ENCODE data around the gene AKAP3. TPM values are rescaled to one million over a fixed set of nuclear protein-coding genes. Genes with fewer than 3 reads are reported as not detected.
A peak's percentile ranks its signal among the peaks of the same experiment; 100 is the strongest.

Gene AKAP3
- 0.10 TPM in 1 of 2 replicates, not detected in the other for total RNA-seq (2014; rRNA removed; shearing (Covaris generic))

DNA sequence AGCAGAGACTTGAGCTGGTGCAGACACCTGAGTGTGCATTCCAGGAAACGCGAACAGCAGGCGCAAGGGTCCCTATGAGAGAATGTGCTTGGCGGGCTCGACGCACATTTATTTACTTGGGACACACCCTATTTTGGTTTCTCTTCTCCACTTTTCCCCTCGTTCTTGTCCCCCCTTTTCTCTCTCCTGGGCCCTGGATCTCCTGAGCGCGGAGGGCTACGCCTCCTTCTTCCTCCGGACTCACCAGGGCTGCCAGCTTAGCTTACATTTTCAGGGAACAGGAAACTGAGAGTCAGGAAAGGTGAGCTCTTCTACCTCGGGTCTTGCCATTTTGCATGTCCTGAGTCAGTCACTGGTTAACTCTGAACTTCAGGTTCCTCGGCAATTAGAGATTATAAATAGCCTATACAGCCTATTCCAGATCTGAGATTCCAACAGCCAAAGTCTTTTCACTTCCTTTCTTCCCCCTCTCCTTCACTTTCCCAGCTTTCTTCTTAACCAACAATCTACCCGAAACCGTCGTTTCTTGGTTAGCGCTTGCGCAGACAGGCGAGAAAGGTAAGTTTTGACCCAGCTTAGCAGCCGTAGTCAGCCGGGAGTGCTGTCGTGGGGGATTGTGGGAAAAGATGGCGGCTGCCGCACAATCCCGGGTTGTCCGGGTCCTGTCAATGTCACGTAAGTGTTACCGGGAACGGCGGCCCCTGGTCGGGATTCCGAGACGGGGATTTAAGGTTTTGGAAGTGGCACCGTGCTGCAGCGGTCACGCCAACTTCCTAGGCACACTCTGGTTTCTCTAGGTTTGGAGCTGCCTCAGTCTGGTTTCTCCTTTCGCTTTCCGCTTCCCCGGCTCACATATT, at the start of gene AKAP3, which contains the start of gene NDUFA9:
Gene AKAP3 (minus strand): TSS at position 551 of the 857 bp plus-strand sequence. CDS start 10,855 bp downstream, outside the sequence.
Gene NDUFA9 (plus strand): TSS at position 614 of the 857 bp plus-strand sequence. CDS start 13 bp downstream, at position 627.
- DNase-seq (ENCODE audit: low spot score): peak; percentile 82

GRCh38 chr12:4690760-4691159, 41.9 kb upstream of the AKAP3 start:
- DNase-seq (ENCODE audit: low spot score): no peak

GRCh38 chr12:4685317-4685716, 36.5 kb upstream of the AKAP3 start:
- no peak for DNase-seq (ENCODE audit: low spot score)

DNA sequence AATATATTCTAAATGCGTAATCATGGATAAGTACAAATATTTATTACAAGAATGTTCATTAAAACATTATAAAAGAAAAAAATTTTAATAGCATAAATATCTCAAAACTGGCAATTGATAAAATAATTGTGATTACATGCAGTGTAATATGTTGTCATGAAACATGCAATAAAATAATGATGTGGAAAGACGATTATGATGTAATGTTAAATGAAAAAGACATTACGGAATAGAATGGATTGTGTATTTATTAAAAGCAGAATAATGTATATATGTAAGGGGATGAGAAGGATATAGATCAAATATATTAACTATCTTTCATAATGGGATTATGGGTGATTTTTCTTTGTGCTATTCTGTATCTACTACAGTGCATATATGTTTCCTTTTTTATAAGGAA, 32.9 kb upstream of the AKAP3 start:
- no peak for DNase-seq (ENCODE audit: low spot score)

DNA sequence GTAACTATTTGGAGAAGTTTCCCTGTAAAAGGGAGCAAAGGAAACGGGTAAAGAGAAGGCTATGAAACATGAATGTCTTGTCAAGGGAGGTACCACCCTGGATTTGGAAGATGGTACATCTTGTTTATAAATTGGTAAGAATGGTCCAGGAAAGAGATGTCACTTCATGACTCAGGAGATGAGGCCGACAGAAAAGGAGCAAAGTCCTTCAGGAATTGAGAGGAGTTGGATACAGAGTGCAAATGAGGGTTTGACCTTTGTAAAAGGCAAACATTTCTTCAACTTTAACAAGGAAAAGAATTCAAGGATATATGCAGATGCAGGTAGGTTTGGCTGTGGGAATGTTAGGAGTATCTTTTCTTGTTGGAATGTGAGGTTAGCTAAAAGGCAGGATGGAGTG, 30.9 kb upstream of the AKAP3 start:
- no peak for DNase-seq (ENCODE audit: low spot score)

- no peak for DNase-seq (ENCODE audit: low spot score)
These were observed 16.4 kb upstream of the AKAP3 start for GRCh38 chr12:4665236-4665635.

DNA sequence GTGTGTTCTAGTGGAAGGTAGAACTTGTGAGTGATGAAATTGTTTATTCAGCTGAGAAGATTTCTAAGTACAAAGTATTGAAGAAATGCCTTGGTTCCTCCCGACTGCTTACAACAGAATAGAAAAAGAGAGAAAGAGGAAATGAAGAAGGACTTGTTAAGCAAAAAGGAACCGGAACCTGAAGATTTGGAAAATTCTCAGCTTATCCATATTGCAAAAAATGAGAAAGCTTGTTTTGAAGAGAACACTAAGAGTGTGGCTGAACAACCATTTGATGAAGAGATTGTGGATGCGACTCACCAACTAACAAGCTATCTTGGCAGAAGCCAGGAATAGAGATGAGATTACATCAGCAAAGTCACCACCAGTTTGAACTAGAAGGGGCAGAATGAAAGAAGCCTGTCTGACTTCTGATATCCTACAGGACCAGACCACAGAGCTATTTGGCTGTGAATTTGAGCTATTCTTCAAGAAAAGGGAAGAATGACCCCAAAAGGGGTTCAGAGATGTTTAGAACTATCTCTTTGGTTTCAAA, 15.2 kb upstream of the AKAP3 start:
- DNase-seq (ENCODE audit: low spot score): no peak

DNA sequence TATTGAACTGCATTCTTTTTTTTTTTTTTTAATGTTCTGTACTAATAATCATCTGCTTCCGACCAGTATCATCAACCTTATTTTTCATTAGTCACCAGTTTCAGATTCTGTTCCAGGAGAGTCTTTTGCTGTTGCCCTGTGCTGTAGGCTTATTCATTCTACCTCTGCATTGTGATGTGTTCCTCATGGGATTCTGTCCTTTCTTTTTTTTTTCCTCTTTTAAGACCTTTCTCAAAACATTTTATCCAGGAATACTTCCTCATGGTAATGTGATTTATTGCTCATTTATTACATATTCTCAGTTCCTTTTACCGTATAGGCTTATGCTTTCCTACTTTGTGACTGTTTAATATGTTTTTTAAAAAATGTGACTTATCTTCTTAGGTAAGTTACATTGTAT, 4.8 kb upstream of the AKAP3 start:
- DNase-seq (ENCODE audit: low spot score): no peak

GRCh38 chr12:4653257-4653656, 4.4 kb upstream of the AKAP3 start:
- DNase-seq (ENCODE audit: low spot score): no peak

DNA sequence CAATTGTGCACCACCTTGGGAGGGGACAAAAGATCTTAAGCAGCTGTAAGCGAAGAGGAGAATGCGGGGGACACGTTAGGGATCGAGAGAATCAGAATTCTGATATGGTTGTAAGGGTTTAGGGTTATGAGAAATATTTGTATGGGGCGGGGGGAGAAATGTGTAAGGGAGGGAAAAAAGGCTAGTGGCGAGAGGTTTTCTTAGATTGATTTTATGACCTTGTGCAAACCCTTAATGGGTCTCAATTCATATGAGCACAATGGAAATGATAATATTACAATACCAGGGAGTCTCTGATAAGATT, 459 bp upstream of the AKAP3 start:
- no peak for DNase-seq (ENCODE audit: low spot score)

DNA sequence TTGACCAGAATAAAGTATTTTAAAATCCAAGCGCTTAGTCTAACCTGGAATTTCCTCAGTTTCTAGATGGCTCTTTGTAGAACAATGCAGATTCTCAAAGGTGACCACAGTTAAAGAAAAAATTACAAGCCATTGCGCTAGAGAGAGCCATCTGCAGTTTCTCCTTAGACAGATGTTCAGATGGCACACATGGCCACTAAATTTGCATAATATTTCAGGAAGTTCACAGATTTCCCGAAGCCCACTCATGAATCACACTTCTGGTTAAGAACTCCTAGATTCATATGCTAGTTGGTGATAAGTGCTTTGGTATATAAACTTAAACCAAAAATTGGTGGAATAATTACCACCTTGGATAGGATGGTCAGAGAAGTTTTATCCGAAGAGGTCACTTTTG, 749 bp downstream of the AKAP3 start:
- no peak for DNase-seq (ENCODE audit: low spot score)

GRCh38 chr12:4645023-4645422, 3.8 kb downstream of the AKAP3 start:
- no peak for DNase-seq (ENCODE audit: low spot score)

DNA sequence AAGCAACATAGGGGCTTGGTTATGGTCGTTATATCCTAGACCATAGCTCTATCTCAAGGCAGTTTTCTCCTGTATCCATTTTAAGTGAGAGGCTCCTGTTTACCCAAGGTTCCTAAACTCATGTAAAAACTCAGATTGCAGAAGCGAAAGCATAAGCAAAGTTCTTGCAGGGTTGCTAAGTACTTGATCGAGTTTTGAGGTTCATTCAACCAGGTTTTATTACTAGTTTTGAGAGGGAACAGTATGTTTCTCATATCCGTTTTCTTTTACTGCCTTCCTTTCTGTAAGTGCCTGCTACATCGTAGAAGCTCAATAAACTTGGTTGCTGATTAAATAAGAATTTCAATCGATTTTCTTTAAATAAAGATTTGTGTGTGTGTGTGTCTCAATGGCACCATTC, 5.1 kb downstream of the AKAP3 start:
- DNase-seq (ENCODE audit: low spot score): no peak

- no peak for DNase-seq (ENCODE audit: low spot score)
These were observed 18.6 kb downstream of the AKAP3 start for GRCh38 chr12:4630262-4630661.

- no peak for DNase-seq (ENCODE audit: low spot score)
These were observed 20.4 kb downstream of the AKAP3 start for GRCh38 chr12:4628406-4628805.

GRCh38 chr12:4626543-4626942, 22.3 kb downstream of the AKAP3 start:
- DNase-seq (ENCODE audit: low spot score): no peak

DNA sequence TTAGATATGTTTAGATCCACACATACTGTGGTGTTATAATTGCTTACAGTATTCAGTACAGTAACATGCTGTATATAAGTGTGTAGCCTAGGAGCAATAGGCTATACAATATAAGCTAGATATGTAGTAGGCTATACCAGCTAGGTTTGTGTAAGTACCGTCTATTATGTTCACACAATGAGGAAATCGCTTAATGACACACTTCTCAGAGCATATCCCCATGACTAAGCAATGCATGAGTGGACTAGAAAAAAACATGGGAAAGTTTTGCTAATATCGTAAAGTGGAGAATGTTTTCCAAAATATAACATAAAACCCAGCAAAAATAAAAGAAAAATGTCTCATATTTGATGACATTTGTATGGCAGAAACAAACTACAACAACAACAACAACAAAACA, 27.3 kb downstream of the AKAP3 start:
- DNase-seq (ENCODE audit: low spot score): no peak

- no peak for DNase-seq (ENCODE audit: low spot score)
These were observed 33.2 kb downstream of the AKAP3 start for GRCh38 chr12:4615667-4616066.

- no peak for DNase-seq (ENCODE audit: low spot score)
These were observed 38.4 kb downstream of the AKAP3 start for GRCh38 chr12:4610481-4610880.

DNA sequence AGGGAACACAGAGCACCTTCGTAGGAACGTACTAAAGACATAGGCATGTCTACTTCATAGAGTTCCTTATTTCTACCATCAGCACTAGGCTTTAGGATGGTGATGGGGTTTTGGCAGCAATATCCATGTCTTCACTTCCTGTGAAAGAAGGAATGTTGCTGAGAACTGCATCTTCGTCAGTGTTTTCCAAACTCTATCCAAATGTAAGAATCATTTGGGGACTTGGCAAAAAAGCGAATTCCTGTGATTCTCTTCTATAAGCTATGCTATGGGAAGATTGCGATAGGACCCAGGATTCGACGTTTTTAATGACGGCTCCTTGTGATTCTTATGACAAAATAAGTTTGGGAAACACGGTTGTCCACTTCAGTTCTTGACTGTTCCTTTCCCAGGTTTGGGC, 39.8 kb downstream of the AKAP3 start:
- DNase-seq (ENCODE audit: low spot score): no peak

- DNase-seq (ENCODE audit: low spot score): no peak
These were observed 41.8 kb downstream of the AKAP3 start for GRCh38 chr12:4607056-4607455.

DNA sequence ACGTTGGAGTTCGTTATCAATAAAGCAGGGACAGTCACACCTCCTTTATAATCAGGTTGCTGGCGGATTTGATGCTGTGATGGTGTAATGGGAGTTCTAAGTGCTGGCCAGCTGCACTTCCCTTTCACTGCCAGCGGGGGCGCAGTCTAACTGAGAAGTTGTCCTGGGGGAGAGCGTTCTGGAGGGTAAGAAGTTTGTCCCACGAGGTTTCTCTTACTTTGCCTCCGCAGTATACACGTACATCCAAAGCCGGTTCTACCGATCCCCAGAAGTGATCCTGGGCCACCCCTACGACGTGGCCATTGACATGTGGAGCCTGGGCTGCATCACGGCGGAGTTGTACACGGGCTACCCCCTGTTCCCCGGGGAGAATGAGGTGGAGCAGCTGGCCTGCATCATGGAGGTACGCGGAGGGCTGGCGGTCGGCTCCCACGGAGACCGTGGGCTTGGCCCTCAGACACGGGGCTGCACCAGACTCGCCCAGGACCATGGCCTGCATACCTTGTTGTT, 44.1 kb downstream of the AKAP3 start:
- DNase-seq (ENCODE audit: low spot score): peak; percentile 78

GRCh38 chr12:4603946-4604345, 44.9 kb downstream of the AKAP3 start:
- no peak for DNase-seq (ENCODE audit: low spot score)

All from HT-29 (cell line).